ENCODE data around the gene INPP5D.
"Not testable (repeated sequence)": the region's sequence is repeated elsewhere in the genome, so short reads cannot be mapped to it uniquely, and the experiment has no call there.

Gene INPP5D

GRCh38 chr2:233117811-233118647, 57.9 kb downstream of the INPP5D start:
- DNase-seq (no peak), ATAC-seq (no peak)

GRCh38 chr2:233118648-233119000, 58.5 kb downstream of the INPP5D start:
- no peak for ATAC-seq
- DNase-seq: no peak

GRCh38 chr2:233119123-233119522, 59.0 kb downstream of the INPP5D start:
- DNase-seq (no peak), ATAC-seq (no peak)

- no peak for ATAC-seq
Measured at GRCh38 chr2:233119806-233120205, 59.7 kb downstream of the INPP5D start.

GRCh38 chr2:233120459-233120858, 60.3 kb downstream of the INPP5D start:
- ATAC-seq (no peak), DNase-seq (no peak)

More at GRCh38 chr2:233119806-233120205, 59.7 kb downstream of the INPP5D start:
- no peak for DNase-seq

GRCh38 chr2:233121856-233122255, 61.7 kb downstream of the INPP5D start:
- ATAC-seq: no peak
- no peak for DNase-seq

- no peak for ATAC-seq
- DNase-seq: no peak
Measured at GRCh38 chr2:233122541-233122940, 62.4 kb downstream of the INPP5D start.

- not testable (repeated sequence) for DNase-seq, ATAC-seq
Measured at GRCh38 chr2:233123576-233123975, 63.4 kb downstream of the INPP5D start.

- peak; percentile 19 for ATAC-seq
- DNase-seq: no peak
Measured at GRCh38 chr2:233124421-233125080, 64.4 kb downstream of the INPP5D start.

GRCh38 chr2:233125455-233126065, 65.4 kb downstream of the INPP5D start:
- DNase-seq (no peak), ATAC-seq (no peak)

GRCh38 chr2:233129351-233129978, 69.3 kb downstream of the INPP5D start:
- ATAC-seq: no peak
- no peak for DNase-seq

- DNase-seq: no peak
- no peak for ATAC-seq
Measured at GRCh38 chr2:233130024-233130423, 69.9 kb downstream of the INPP5D start.

GRCh38 chr2:233130481-233131020, 70.4 kb downstream of the INPP5D start:
- ATAC-seq (no peak), DNase-seq (no peak)

GRCh38 chr2:233131936-233132720, 72.0 kb downstream of the INPP5D start:
- no peak for DNase-seq
- ATAC-seq: no peak

- DNase-seq: no peak
Measured at GRCh38 chr2:233133239-233133638, 73.1 kb downstream of the INPP5D start.

GRCh38 chr2:233135421-233135820, 75.3 kb downstream of the INPP5D start:
- DNase-seq (no peak), ATAC-seq (no peak)

More at GRCh38 chr2:233133239-233133638, 73.1 kb downstream of the INPP5D start:
- ATAC-seq: no peak

- DNase-seq: no peak
- no peak for ATAC-seq
Measured at GRCh38 chr2:233137040-233137439, 76.9 kb downstream of the INPP5D start.

- no peak for ATAC-seq
- no peak for DNase-seq
Measured at GRCh38 chr2:233140077-233140585, 80.0 kb downstream of the INPP5D start.

GRCh38 chr2:233140978-233141377, 80.8 kb downstream of the INPP5D start:
- DNase-seq (no peak), ATAC-seq (no peak)

GRCh38 chr2:233141901-233142300, 81.8 kb downstream of the INPP5D start:
- ATAC-seq: no peak
- DNase-seq: no peak

- ATAC-seq (peak; percentile 63), DNase-seq (no peak)
Measured at GRCh38 chr2:233142355-233142897, 82.3 kb downstream of the INPP5D start.

Measured in stimulated activated naive CD8-positive, alpha-beta T cell treated with anti-CD3 and anti-CD28 coated beads, Interleukin-15, Interleukin-2, amounts not matched to agents 100 U/mL and 50 U/mL, for 24 hours (primary cell).